SK-N-SH (cell line): ENCODE measurements around the gene SCNN1A. TPM values are rescaled to one million over a fixed set of nuclear protein-coding genes. Genes with fewer than 3 reads are reported as not detected.

Source experiments
- CTCF ChIA-PET: fragments of 300-600, 350-600 bp; formaldehyde crosslinking; extraction: SDS; loops from one replicate; lab custom pipeline; 2021; lab: Yijun Ruan, JAX
- POLR2A ChIA-PET: fragments of 350-600 bp; sonication (Branson Sonifier 250); formaldehyde crosslinking; extraction: SDS; loops from one replicate; lab custom pipeline; 2020; ENCODE audit warnings: antibody characterized with exemption, inconsistent platforms; lab: Yijun Ruan, JAX
- DNase-seq: peaks from one replicate; pipeline ENCODE4 v3.0.0; 2012
- H2AFZ ChIP-seq: fragments of 200-600 bp; sonication (generic); 2 replicates; pipeline ENCODE4 v1.8.1; 2016; ENCODE audit warnings: antibody characterized with exemption, mild to moderate bottlenecking, low read depth
- H3F3A ChIP-seq: fragments of 200-600 bp; sonication (generic); replicated peaks from 2 replicates; pipeline ENCODE3; 2016; ENCODE audit warnings: antibody characterized with exemption, mild to moderate bottlenecking; ENCODE audit not compliant: insufficient read depth
- H3K27ac ChIP-seq, 2 experiments: fragments of 200-500 bp in 1 of 2; fragments of 200-600 bp in 1 of 2; sonication (Bioruptor generic) in 1 of 2; sonication (generic), shearing (Covaris generic) in 1 of 2; 2 replicates each; pipeline versions ENCODE4 v1.5.1 to v1.6.1; 2014 to 2016; ENCODE audit warnings: low read depth in 2 of 2, inconsistent platforms in 1 of 2, low read length in 1 of 2, mild to moderate bottlenecking in 1 of 2, mixed read lengths in 1 of 2
- H3K27me3 ChIP-seq: fragments of 200-600 bp; sonication (generic), shearing (Covaris generic); 2 replicates; pipeline ENCODE4 v1.6.1; 2016; ENCODE audit warnings: mixed run types; ENCODE audit not compliant: insufficient read depth
- H3K36me3 ChIP-seq, 2 experiments: fragments of 200-500 bp in 1 of 2; fragments of 200-600 bp in 1 of 2; sonication (Bioruptor generic) in 1 of 2; sonication (generic) in 1 of 2; replicated peaks in 1 of 2; 2 replicates each; pipeline versions ENCODE3 to v1.5.1; 2014 to 2016; ENCODE audit warnings: low read length in 1 of 2, mild to moderate bottlenecking in 1 of 2; ENCODE audit not compliant: insufficient read depth in 2 of 2, control insufficient read depth in 1 of 2
- H3K4me1 ChIP-seq, 2 experiments: fragments of 200-500 bp in 1 of 2; fragments of 200-600 bp in 1 of 2; sonication (Bioruptor generic) in 1 of 2; sonication (generic), shearing (Covaris generic) in 1 of 2; 2 replicates each; pipeline versions ENCODE4 v1.5.1 to v1.6.1; 2014 to 2016; ENCODE audit warnings: low read depth in 1 of 2, low read length in 1 of 2, mixed run types in 1 of 2; ENCODE audit not compliant: insufficient read depth in 2 of 2, control insufficient read depth in 1 of 2
- H3K4me2 ChIP-seq: fragments of 200-600 bp; sonication (generic), shearing (Covaris generic); 2 replicates; pipeline ENCODE4 v1.6.1; 2017; ENCODE audit warnings: mixed run types
- H3K4me3 ChIP-seq, 2 experiments: fragments of 200-500 bp in 1 of 2; fragments of 200-600 bp in 1 of 2; sonication (Bioruptor generic) in 1 of 2; sonication (generic), shearing (Covaris generic) in 1 of 2; 2 replicates each; pipeline versions ENCODE4 v1.5.1 to v1.8.1; 2014 to 2016; ENCODE audit warnings: low read depth in 2 of 2, inconsistent platforms in 1 of 2, low read length in 1 of 2, mild to moderate bottlenecking in 1 of 2, mixed read lengths in 1 of 2, moderate library complexity in 1 of 2
- H3K79me2 ChIP-seq: fragments of 200-600 bp; sonication (generic); 2 replicates; pipeline ENCODE4 v1.8.1; 2017; ENCODE audit warnings: mild to moderate bottlenecking; ENCODE audit not compliant: insufficient read depth
- H3K9ac ChIP-seq: fragments of 200-600 bp; sonication (generic); 2 replicates; pipeline ENCODE4 v1.6.1; 2017; ENCODE audit warnings: mixed run types
- H3K9me2 ChIP-seq: fragments of 200-600 bp; sonication (generic); 2 replicates; pipeline ENCODE4 v1.6.1; 2017; ENCODE audit warnings: mixed run types
- H3K9me3 ChIP-seq: fragments of 200-600 bp; sonication (generic); 2 replicates; pipeline ENCODE4 v1.6.1; 2017; ENCODE audit warnings: mixed run types, mild to moderate bottlenecking, moderate library complexity
- H4K20me1 ChIP-seq: fragments of 200-600 bp; sonication (generic); 2 replicates; pipeline ENCODE4 v1.6.1; 2017; ENCODE audit warnings: mild to moderate bottlenecking, mixed run types; ENCODE audit not compliant: insufficient read depth
- ELF1 ChIP-seq: IDR thresholded peaks from 2 replicates; pipeline ENCODE4 v1.4.0; 2012
- EP300 ChIP-seq, 2 experiments: IDR thresholded peaks; 2 replicates each; pipeline versions ENCODE4 v1.4.0 to v1.6.1; 2012; ENCODE audit warnings: borderline replicate concordance in 1 of 2, low read depth in 1 of 2, low read length in 1 of 2
- GATA2 ChIP-seq: sonication (generic); formaldehyde crosslinking; IDR thresholded peaks from 2 replicates; pipeline ENCODE4 v1.5.0; 2020; ENCODE audit warnings: mild to moderate bottlenecking, missing genetic modification reagents
- JUND ChIP-seq: IDR thresholded peaks from 2 replicates; pipeline ENCODE4 v1.4.0; 2012
- NRF1 ChIP-seq: IDR thresholded peaks from 2 replicates; pipeline ENCODE4 v1.6.1; 2012; ENCODE audit warnings: low read depth, mild to moderate bottlenecking, low read length
- POLR2AphosphoS5 ChIP-seq: IDR thresholded peaks from 2 replicates; pipeline ENCODE4 v1.6.1; 2012; ENCODE audit warnings: low read depth, low read length
- SIN3A ChIP-seq: IDR thresholded peaks from 2 replicates; pipeline ENCODE4 v1.6.1; 2012; ENCODE audit warnings: low read depth, mild to moderate bottlenecking, low read length, moderate library complexity, borderline replicate concordance
- SMC3 ChIP-seq: IDR thresholded peaks from 2 replicates; pipeline ENCODE4 v1.6.1; 2012; ENCODE audit warnings: low read depth, low read length, improper control_type of control experiment
- TEAD4 ChIP-seq: IDR thresholded peaks from 2 replicates; pipeline ENCODE4 v1.4.0; 2012; ENCODE audit warnings: mild to moderate bottlenecking, borderline replicate concordance; ENCODE audit not compliant: insufficient read depth
- WGBS: methylation state at CpG from one replicate; pipeline ENCODE4 v1.1.6; 2017; ENCODE audit warnings: low lambda C conversion rate; 5-methylcytosine and 5-hydroxymethylcytosine counted together
- polyA plus RNA-seq, 3 experiments: library from polyadenylated mRNA; depleted of rRNA; stranded (reverse); fragments of >200 nt; gene quantifications; 2 replicates each; pipeline ENCODE4 v1.2.3, GENCODE V29; 2012
- TF ChIP-seq, protein P1 (sequence below): IDR thresholded peaks from 2 replicates; pipeline ENCODE4 v1.6.1; 2012; ENCODE audit warnings: mild to moderate bottlenecking, low read depth, low read length, moderate library complexity
- TF ChIP-seq, protein P2 (sequence below): IDR thresholded peaks from 2 replicates; pipeline ENCODE4 v1.4.0; 2012; ENCODE audit warnings: low read depth, borderline replicate concordance
- TF ChIP-seq, protein P3 (sequence below): IDR thresholded peaks from 2 replicates; pipeline ENCODE4 v1.4.0; 2012; ENCODE audit warnings: low read depth
- TF ChIP-seq, protein P4 (sequence below): fragments of 200-600 bp; sonication (generic); IDR thresholded peaks from 2 replicates; pipeline ENCODE4 v1.6.1; 2017; ENCODE audit warnings: antibody characterized with exemption, mild to moderate bottlenecking, moderate library complexity

Gene SCNN1A
- polyA plus RNA-seq, 1 of the 3 experiments (the other 2 are of a cell fraction) = 1.6 TPM

DNA sequence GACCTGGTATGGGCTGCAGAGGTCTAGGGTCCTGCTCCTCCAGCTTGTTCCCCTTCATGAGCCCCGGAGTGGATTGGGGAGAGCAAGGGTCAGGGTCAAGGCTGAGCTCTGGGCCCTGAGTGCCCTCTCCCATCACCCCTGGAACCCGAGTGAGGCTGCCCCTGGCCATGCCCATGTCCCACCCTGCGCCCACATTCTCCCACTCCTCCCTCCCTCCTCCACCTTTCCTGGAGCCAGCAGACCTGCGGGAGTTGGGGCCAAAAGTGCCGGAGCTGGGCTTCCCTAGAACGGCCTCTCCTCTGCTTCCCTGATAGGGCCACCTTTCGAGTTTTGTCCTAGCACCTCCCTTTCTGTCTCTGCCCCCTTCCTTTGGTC is 590 bp downstream of the SCNN1A start (continued):
- TF ChIP-seq, protein P1, sequence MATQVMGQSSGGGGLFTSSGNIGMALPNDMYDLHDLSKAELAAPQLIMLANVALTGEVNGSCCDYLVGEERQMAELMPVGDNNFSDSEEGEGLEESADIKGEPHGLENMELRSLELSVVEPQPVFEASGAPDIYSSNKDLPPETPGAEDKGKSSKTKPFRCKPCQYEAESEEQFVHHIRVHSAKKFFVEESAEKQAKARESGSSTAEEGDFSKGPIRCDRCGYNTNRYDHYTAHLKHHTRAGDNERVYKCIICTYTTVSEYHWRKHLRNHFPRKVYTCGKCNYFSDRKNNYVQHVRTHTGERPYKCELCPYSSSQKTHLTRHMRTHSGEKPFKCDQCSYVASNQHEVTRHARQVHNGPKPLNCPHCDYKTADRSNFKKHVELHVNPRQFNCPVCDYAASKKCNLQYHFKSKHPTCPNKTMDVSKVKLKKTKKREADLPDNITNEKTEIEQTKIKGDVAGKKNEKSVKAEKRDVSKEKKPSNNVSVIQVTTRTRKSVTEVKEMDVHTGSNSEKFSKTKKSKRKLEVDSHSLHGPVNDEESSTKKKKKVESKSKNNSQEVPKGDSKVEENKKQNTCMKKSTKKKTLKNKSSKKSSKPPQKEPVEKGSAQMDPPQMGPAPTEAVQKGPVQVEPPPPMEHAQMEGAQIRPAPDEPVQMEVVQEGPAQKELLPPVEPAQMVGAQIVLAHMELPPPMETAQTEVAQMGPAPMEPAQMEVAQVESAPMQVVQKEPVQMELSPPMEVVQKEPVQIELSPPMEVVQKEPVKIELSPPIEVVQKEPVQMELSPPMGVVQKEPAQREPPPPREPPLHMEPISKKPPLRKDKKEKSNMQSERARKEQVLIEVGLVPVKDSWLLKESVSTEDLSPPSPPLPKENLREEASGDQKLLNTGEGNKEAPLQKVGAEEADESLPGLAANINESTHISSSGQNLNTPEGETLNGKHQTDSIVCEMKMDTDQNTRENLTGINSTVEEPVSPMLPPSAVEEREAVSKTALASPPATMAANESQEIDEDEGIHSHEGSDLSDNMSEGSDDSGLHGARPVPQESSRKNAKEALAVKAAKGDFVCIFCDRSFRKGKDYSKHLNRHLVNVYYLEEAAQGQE = no peak
- TF ChIP-seq, protein P2, sequence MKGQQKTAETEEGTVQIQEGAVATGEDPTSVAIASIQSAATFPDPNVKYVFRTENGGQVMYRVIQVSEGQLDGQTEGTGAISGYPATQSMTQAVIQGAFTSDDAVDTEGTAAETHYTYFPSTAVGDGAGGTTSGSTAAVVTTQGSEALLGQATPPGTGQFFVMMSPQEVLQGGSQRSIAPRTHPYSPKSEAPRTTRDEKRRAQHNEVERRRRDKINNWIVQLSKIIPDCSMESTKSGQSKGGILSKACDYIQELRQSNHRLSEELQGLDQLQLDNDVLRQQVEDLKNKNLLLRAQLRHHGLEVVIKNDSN = no peak
- TF ChIP-seq, protein P3, sequence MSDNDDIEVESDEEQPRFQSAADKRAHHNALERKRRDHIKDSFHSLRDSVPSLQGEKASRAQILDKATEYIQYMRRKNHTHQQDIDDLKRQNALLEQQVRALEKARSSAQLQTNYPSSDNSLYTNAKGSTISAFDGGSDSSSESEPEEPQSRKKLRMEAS = no peak
- TF ChIP-seq, all 33 proteins: peak for 0

DNA sequence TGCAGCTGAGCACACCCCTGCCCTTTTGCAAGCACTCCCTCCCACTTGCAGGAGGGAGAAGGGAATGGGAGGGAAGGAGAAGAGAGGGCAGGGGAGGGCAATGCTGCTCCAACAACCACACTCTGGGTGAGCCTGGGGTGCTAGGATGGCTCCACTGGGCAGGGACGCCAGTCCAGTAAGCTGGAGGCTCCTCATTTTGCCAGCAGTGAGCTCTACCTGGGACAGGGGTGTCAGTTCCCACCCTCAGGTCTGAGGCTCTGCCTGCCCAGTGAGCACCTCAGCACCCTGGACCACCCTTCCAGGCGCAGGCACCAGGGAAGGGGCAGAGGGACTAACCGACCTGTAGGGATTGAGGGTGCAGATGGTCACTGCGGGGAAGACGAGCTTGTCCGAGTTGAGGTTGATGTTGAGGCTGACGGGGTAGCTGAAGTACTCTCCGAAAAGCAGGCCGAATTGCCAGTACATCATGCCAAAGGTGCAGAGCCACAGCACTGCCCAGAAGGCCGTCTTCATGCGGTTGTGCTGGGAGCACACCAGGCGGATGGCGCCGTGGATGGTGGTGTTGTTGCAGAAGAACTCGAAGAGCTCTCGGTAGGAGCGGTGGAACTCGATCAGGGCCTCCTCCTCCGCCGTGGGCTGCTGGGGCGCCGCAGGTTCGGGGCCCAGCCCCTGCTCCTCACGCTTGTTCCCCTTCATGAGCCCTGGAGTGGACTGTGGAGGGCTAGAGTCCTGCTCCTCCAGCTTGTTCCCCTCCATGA is 1.2 kb downstream of the SCNN1A start:
- no peaks in the 10 kb centered on the region for H3K79me2 ChIP-seq
- H3K4me1 ChIP-seq = peaks cover 16 to 33% of the 10 kb centered on the region in 2 experiments; a peak in 3 of 4 replicates
- no peaks in the 10 kb centered on the region for H3K9me3 ChIP-seq
- ChIA-PET CTCF (interaction anchor here (0.8 to 1.4 kb wide), 4 partner anchors 18 to 336 kb away, joined by 3 to 4 read pairs (median 3); no protein-coding TSS in a partner anchor), POLR2A (no interaction called here)
- DNase-seq = no peak
- no peak overlapping the region for H2AFZ ChIP-seq
- H3K4me3 ChIP-seq = no peak overlapping the region
- TF ChIP-seq NRF1 = no peak
- H4K20me1 ChIP-seq = no peaks in the 10 kb centered on the region
- peaks cover 16% of the 10 kb centered on the region for H3F3A ChIP-seq
- no peaks in the 10 kb centered on the region for H3K36me3 ChIP-seq
- no peaks in the 10 kb centered on the region for H3K9me2 ChIP-seq
- H3K4me2 ChIP-seq = no peak overlapping the region
- WGBS = 98% methylated on average over 18 of the region's 24 CpGs
- H3K27me3 ChIP-seq = no peaks in the 10 kb centered on the region
- no peak overlapping the region for H3K27ac ChIP-seq
- no peak overlapping the region for H3K9ac ChIP-seq

DNA sequence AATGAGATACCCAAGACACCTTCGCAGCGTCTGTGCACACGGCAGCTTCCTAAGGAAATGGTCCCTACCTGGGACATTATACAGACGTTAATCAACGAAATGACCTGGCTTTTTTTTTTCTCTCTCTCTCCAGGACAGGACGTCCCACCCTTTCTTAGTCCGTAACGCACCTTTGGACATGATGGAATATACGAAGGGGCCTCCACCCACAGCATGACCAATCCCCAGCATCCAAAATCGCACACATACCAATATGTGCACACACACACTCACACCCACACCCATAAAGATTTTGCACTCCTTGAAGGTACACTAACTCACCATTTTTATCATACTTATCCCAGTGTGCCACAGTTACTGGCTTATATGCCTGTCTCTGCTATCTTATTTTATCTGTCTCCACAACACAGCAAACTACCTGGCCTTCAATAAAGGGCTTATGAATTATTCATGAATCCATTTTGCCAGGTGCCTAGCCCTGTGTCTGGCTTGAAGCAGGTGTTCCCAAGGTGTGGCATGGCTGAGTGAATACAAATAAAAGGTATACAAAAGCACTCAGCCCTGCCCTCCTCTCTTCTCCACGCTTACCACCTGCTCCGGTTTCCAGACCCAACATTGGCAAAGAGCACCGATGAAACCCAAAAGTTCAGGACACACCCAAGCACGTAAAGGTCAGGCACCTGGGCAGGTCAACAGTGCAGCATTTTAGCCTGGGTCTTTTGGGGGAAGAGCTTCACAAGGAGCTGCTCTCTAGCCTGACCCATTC is 2.2 kb downstream of the SCNN1A start:
- Histone ChIP-seq H2AFZ (no peak overlapping the region), H3K4me2 (peak overlapping the region; percentile 68; the same call in 1 of the 2 replicates), H3F3A (peaks cover 16% of the 10 kb centered on the region), H3K79me2 (no peaks in the 10 kb centered on the region), H3K9me3 (no peaks in the 10 kb centered on the region), H3K36me3 (no peaks in the 10 kb centered on the region), H4K20me1 (no peaks in the 10 kb centered on the region), H3K27me3 (no peaks in the 10 kb centered on the region), H3K27ac (peak overlapping the region; percentile 79; a peak in 3 of 4 replicates), H3K4me1 (peaks cover 16 to 33% of the 10 kb centered on the region in 2 experiments; a peak in 3 of 4 replicates), H3K9ac (peak overlapping the region; percentile 58; the same call in 1 of the 2 replicates), H3K9me2 (no peaks in the 10 kb centered on the region), H3K4me3 (no peak overlapping the region)
- DNase-seq = no peak
- ChIA-PET POLR2A (no interaction called here), CTCF (interaction anchor here (1.2 kb wide), 1 partner anchor 78 kb away, joined by 3 read pairs; no protein-coding TSS in a partner anchor)
- WGBS = 65% methylated on average over 13 of the region's 14 CpGs
- TF ChIP-seq NRF1 = no peak
- no peak for TF ChIP-seq EP300 (IDR thresholded peaks at IDR 0.05; ENCODE audit: borderline replicate concordance in 1 of 2, low read depth in 1 of 2, low read length in 1 of 2)
- TF ChIP-seq POLR2AphosphoS5 = no peak
- TF ChIP-seq SIN3A = no peak
- TF ChIP-seq JUND = no peak
- no peak for TF ChIP-seq TEAD4
- TF ChIP-seq SMC3 = no peak
- TF ChIP-seq GATA2 = no peak
- TF ChIP-seq, protein P4, sequence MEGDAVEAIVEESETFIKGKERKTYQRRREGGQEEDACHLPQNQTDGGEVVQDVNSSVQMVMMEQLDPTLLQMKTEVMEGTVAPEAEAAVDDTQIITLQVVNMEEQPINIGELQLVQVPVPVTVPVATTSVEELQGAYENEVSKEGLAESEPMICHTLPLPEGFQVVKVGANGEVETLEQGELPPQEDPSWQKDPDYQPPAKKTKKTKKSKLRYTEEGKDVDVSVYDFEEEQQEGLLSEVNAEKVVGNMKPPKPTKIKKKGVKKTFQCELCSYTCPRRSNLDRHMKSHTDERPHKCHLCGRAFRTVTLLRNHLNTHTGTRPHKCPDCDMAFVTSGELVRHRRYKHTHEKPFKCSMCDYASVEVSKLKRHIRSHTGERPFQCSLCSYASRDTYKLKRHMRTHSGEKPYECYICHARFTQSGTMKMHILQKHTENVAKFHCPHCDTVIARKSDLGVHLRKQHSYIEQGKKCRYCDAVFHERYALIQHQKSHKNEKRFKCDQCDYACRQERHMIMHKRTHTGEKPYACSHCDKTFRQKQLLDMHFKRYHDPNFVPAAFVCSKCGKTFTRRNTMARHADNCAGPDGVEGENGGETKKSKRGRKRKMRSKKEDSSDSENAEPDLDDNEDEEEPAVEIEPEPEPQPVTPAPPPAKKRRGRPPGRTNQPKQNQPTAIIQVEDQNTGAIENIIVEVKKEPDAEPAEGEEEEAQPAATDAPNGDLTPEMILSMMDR = no peak
- no peak for TF ChIP-seq ELF1
- TF ChIP-seq, protein P2 = no peak
